Measurements from ENCODE around the gene UNC13A. TPM values are rescaled to one million over a fixed set of nuclear protein-coding genes. Genes with fewer than 3 reads are reported as not detected.

The UNC13A gene
- total RNA-seq, 1 experiment from 2014 or later = 41.1 TPM

GRCh38 chr19:17684256-17684655 lies 3.9 kb downstream of the UNC13A start (continued):
- no peak for TF ChIP-seq CTCF (IDR thresholded peaks at IDR 0.05)
- no peak for TF ChIP-seq JAZF1 (CRISPR knock-in tag; IDR thresholded peaks at IDR 0.05)
- TF ChIP-seq ATF3 (CRISPR knock-in tag; conservative IDR thresholded peaks at IDR 0.05) = no peak
- TF ChIP-seq E2F5 (CRISPR knock-in tag; IDR thresholded peaks at IDR 0.05) = no peak
- no peak for TF ChIP-seq NFATC4 (CRISPR knock-in tag; IDR thresholded peaks at IDR 0.05)
- TF ChIP-seq ERG (CRISPR knock-in tag; IDR thresholded peaks at IDR 0.05) = no peak
- TF ChIP-seq FOXP1 (CRISPR knock-in tag; IDR thresholded peaks at IDR 0.05; ENCODE audit: borderline replicate concordance) = no peak

GRCh38 chr19:17683078-17683477 lies 5.1 kb downstream of the UNC13A start:
- peaks cover 3% of the 10 kb centered on the region; the same call in 1 of the 2 replicates for H3K36me3 Mint-ChIP-seq
- H3K9me3 Mint-ChIP-seq = no peaks in the 10 kb centered on the region
- ATAC-seq = no peak
- H3K27me3 Mint-ChIP-seq (ENCODE audit: low read depth) = no peaks in the 10 kb centered on the region
- no peak for DNase-seq (ENCODE audit: low spot score)
- ChIA-PET CTCF (interaction anchor here (1.9 kb wide), 1 partner anchor 176 kb away, joined by 5 read pairs; the partner anchor contains the start of gene RPL18A), POLR2A (no interaction called here)
- no peak overlapping the region for H3K27ac Mint-ChIP-seq
- H3K4me3 Mint-ChIP-seq = no peak overlapping the region
- H3K4me1 Mint-ChIP-seq = peaks cover 27% of the 10 kb centered on the region
- no peak for TF ChIP-seq SP1 (CRISPR knock-in tag; conservative IDR thresholded peaks at IDR 0.05)
- TF ChIP-seq GTF2I (CRISPR knock-in tag; conservative IDR thresholded peaks at IDR 0.05) = no peak
- TF ChIP-seq NFYB (CRISPR knock-in tag; conservative IDR thresholded peaks at IDR 0.05; ENCODE audit: low read depth) = no peak
- TF ChIP-seq STAT6 (CRISPR knock-in tag; conservative IDR thresholded peaks at IDR 0.05; ENCODE audit: low read depth) = no peak
- no peak for TF ChIP-seq ZNF219 (CRISPR knock-in tag; IDR thresholded peaks at IDR 0.05; ENCODE audit: borderline replicate concordance)
- no peak for TF ChIP-seq ZNF425 (CRISPR knock-in tag; conservative IDR thresholded peaks at IDR 0.05)
- TF ChIP-seq HMGXB4 (CRISPR knock-in tag; IDR thresholded peaks at IDR 0.05) = no peak
- no peak for TF ChIP-seq NR2C2 (CRISPR knock-in tag; IDR thresholded peaks at IDR 0.05)
- TF ChIP-seq ZSCAN18 (CRISPR knock-in tag; IDR thresholded peaks at IDR 0.05) = no peak
- TF ChIP-seq ATF1 (CRISPR knock-in tag; IDR thresholded peaks at IDR 0.05) = no peak
- TF ChIP-seq ZNF416 (CRISPR knock-in tag; IDR thresholded peaks at IDR 0.05) = no peak
- no peak for TF ChIP-seq ATF2 (CRISPR knock-in tag; IDR thresholded peaks at IDR 0.05; ENCODE audit: borderline replicate concordance, low read depth)
- TF ChIP-seq ZNF396 (CRISPR knock-in tag; IDR thresholded peaks at IDR 0.05; ENCODE audit: borderline replicate concordance) = no peak
- no peak for TF ChIP-seq TP53 (CRISPR knock-in tag; IDR thresholded peaks at IDR 0.05)
- no peak for TF ChIP-seq ELF4 (CRISPR knock-in tag; IDR thresholded peaks at IDR 0.05; ENCODE audit: low read depth)

All from WTC11 (cell line).